ENCODE measurements around the gene TMEM145. TPM values are rescaled to one million over a fixed set of nuclear protein-coding genes. Genes with fewer than 3 reads are reported as not detected.

Gene TMEM145
- polyA plus RNA-seq, 1 donor from 2014 or later, result 30.9 TPM

- H3K9me2 ChIP-seq (ENCODE audit: insufficient read depth, low read length), result no peaks in the 10 kb centered on the region
- no peak overlapping the region for H3K27ac ChIP-seq (ENCODE audit: low read length)
- TF ChIP-seq RAD21 (conservative IDR thresholded peaks at IDR 0.05), result no peak
- TF ChIP-seq POLR2AphosphoS5 (IDR thresholded peaks at IDR 0.05), result no peak
- TF ChIP-seq EZH2 (IDR thresholded peaks at IDR 0.05; ENCODE audit: borderline replicate concordance, insufficient read depth, low read length, poor library complexity, severe bottlenecking), result no peak
- TF ChIP-seq EP300 (conservative IDR thresholded peaks at IDR 0.05; ENCODE audit: poor library complexity, severe bottlenecking), result no peak
- TF ChIP-seq TAF1 (IDR thresholded peaks at IDR 0.05; ENCODE audit: low read depth), result no peak
- TF ChIP-seq CTCF (IDR thresholded peaks at IDR 0.05; ENCODE audit: poor library complexity, severe bottlenecking), result no peak
- no peak for TF ChIP-seq MXI1 (conservative IDR thresholded peaks at IDR 0.05; ENCODE audit: poor library complexity, severe bottlenecking)
- TF ChIP-seq REST (IDR thresholded peaks at IDR 0.05; ENCODE audit: borderline replicate concordance), result no peak
- no peak for TF ChIP-seq SMC3 (conservative IDR thresholded peaks at IDR 0.05; ENCODE audit: poor library complexity)
- H3K4me2 ChIP-seq (ENCODE audit: low read length), result no peak overlapping the region
- no peak overlapping the region for H3K4me3 ChIP-seq (ENCODE audit: low read length)
- no peaks in the 10 kb centered on the region for H3K9me3 ChIP-seq (ENCODE audit: low read length)
- H4K20me1 ChIP-seq (ENCODE audit: insufficient read depth), result no peaks in the 10 kb centered on the region
- no peaks in the 10 kb centered on the region for H3K27me3 ChIP-seq (ENCODE audit: insufficient read depth, low read depth, low read length)
- H3K79me2 ChIP-seq (replicated peaks; ENCODE audit: insufficient read depth, low read length), result no peaks in the 10 kb centered on the region
- no peak overlapping the region for H2AFZ ChIP-seq (ENCODE audit: low read depth, low read length)
- no peak overlapping the region for H3K9ac ChIP-seq (ENCODE audit: low read length)
- no peaks in the 10 kb centered on the region for H3F3A ChIP-seq (ENCODE audit: insufficient read depth, low read length, poor library complexity, severe bottlenecking)
- H3K36me3 ChIP-seq (ENCODE audit: insufficient read depth, low read length), result no peaks in the 10 kb centered on the region
Observed at GRCh38 chr19:42343344-42344110, 30.4 kb downstream of the TMEM145 start.

- H3K9ac ChIP-seq (ENCODE audit: low read length), result no peak overlapping the region
- no peaks in the 10 kb centered on the region for H3K27me3 ChIP-seq (ENCODE audit: insufficient read depth, low read depth, low read length)
- H3K4me3 ChIP-seq (ENCODE audit: low read length), result no peak overlapping the region
- no peaks in the 10 kb centered on the region for H3K36me3 ChIP-seq (ENCODE audit: insufficient read depth, low read length)
- no peaks in the 10 kb centered on the region for H3K9me2 ChIP-seq (ENCODE audit: insufficient read depth, low read length)
- no peaks in the 10 kb centered on the region for H3F3A ChIP-seq (ENCODE audit: insufficient read depth, low read length, poor library complexity, severe bottlenecking)
- H3K27ac ChIP-seq (ENCODE audit: low read length), result no peak overlapping the region
- no peak overlapping the region for H3K4me2 ChIP-seq (ENCODE audit: low read length)
- TF ChIP-seq MXI1 (conservative IDR thresholded peaks at IDR 0.05; ENCODE audit: poor library complexity, severe bottlenecking) (no peak), EZH2 (IDR thresholded peaks at IDR 0.05; ENCODE audit: borderline replicate concordance, insufficient read depth, low read length, poor library complexity, severe bottlenecking) (no peak), POLR2AphosphoS5 (IDR thresholded peaks at IDR 0.05) (no peak), RAD21 (conservative IDR thresholded peaks at IDR 0.05) (no peak), SMC3 (conservative IDR thresholded peaks at IDR 0.05; ENCODE audit: poor library complexity) (no peak), TAF1 (IDR thresholded peaks at IDR 0.05; ENCODE audit: low read depth) (no peak), REST (IDR thresholded peaks at IDR 0.05; ENCODE audit: borderline replicate concordance) (no peak)
- no peaks in the 10 kb centered on the region for H3K79me2 ChIP-seq (replicated peaks; ENCODE audit: insufficient read depth, low read length)
- no peaks in the 10 kb centered on the region for H4K20me1 ChIP-seq (ENCODE audit: insufficient read depth)
- H2AFZ ChIP-seq (ENCODE audit: low read depth, low read length), result no peak overlapping the region
- no peaks in the 10 kb centered on the region for H3K9me3 ChIP-seq (ENCODE audit: low read length)
Observed at GRCh38 chr19:42344336-42344893, 31.3 kb downstream of the TMEM145 start.
